K562 (cell line): ENCODE data around the gene ARHGEF4. TPM values are rescaled to one million over a fixed set of nuclear protein-coding genes. Genes with fewer than 3 reads are reported as not detected.

Experiments used
- DNMT1 ChIP-seq: fragments of 450-650 bp; IDR thresholded peaks from 2 replicates; pipeline ENCODE4 v1.6.1; 2016; ENCODE audit warnings: antibody characterized with exemption, mild to moderate bottlenecking
- DPF2 ChIP-seq: fragments of 450-650 bp; IDR thresholded peaks from 2 replicates; pipeline ENCODE4 v1.6.1; 2016
- TBP ChIP-seq: optimal IDR thresholded peaks from 2 replicates; pipeline ENCODE3; 2011; ENCODE audit warnings: low read depth, low read length, improper control_type of control experiment
- TSC22D4 ChIP-seq: fragments of 450-650 bp; IDR thresholded peaks from 2 replicates; pipeline ENCODE4 v1.6.1; 2016; ENCODE audit warnings: missing genetic modification characterization, missing biosample characterization, control low read depth
- ZC3H4 ChIP-seq: sonication (generic); formaldehyde crosslinking; IDR thresholded peaks from 2 replicates; pipeline ENCODE4 v1.9.0; 2021; ENCODE audit warnings: missing genetic modification reagents, borderline replicate concordance
- ZNF76 ChIP-seq: fragments of 250-450 bp; sonication (Bioruptor Pico); IDR thresholded peaks from 2 replicates; pipeline ENCODE4 v1.4.0; 2020; ENCODE audit warnings: mild to moderate bottlenecking, moderate library complexity, borderline replicate concordance
- polyA plus RNA-seq, 8 experiments: library from polyadenylated mRNA; depleted of rRNA in 4 of 8; stranded (reverse) in 5 of 8; unstranded in 3 of 8; fragments of >200 nt; fragmentation: Nextera tagmentation in 2 of 8; fragmentation: Illumina TruSeq in 1 of 8; extraction: Ambion mirVana in 2 of 8; extraction: Trizol in 1 of 8; gene quantifications; 2 replicates each; pipeline versions ENCODE4 v1.2.1 to v1.2.3, GENCODE V29; 2011 to 2014; ENCODE audit warnings: inconsistent platforms in 1 of 8, missing spikeins in 1 of 8
- total RNA-seq, 7 experiments: library from RNA; depleted of rRNA in 6 of 7; stranded (reverse); fragments of >200 nt in 6 of 7; fragmentation: Illumina TruSeq in 2 of 7; extraction: Trizol in 2 of 7; gene quantifications; 2 replicates each; pipeline versions ENCODE4 v1.2.1 to v1.2.3, GENCODE V29; 2011 to 2021; ENCODE audit warnings: low replicate concordance in 1 of 7
- TF ChIP-seq, protein P1 (sequence below), 2 experiments: fragments of 450-650 bp; formaldehyde crosslinking in 1 of 2; IDR thresholded peaks; 2 replicates each; pipeline versions ENCODE4 v1.4.0 to v1.6.1; 2014 to 2020; ENCODE audit warnings: mild to moderate bottlenecking in 2 of 2, borderline replicate concordance in 1 of 2, low read depth in 1 of 2
- TF ChIP-seq, protein P2 (sequence below): sonication (generic); formaldehyde crosslinking; IDR thresholded peaks from 2 replicates; pipeline ENCODE4 v1.8.1; 2022; ENCODE audit warnings: missing genetic modification reagents

Gene ARHGEF4
- total and polyA plus RNA-seq, 9 of the 15 experiments (the other 6 are each of a cell fraction or from before 2014, with no cell fraction given): not detected

DNA sequence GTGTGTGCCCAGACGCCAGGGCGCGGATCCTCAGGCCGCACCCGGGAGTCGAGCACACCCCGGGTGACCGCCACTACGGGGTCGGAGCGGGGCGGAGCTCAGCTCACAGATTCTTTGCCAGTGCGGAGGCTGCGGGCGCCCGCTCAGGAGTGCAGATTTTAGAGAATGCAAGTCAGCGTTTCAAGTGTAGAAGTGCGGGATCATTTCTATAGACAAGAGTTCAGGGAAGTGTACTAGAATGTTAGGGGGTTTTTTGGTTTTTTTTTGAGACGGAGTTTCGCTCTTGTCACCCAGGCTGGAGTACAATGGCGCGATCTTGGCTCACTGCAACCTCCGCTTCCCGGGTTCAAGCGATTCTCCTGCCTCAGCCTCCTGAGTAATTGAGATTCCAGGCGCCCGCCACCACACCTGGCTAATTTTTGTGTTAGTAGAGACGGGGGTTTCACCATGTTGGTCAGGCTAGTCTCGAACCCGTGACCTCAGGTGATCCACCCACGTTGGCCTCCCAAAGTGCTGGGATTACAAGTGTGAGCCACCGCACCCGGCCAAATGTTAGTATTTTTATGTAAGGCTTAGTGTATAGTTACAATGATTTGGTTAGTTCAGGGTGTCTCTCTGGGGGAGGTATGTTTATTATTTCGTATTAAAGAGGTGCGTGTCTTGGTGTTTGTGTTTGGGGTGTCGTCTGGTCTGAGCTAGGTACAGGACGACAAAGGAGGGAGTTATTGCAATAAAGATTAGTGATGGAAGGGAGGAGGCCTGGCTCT is 257.2 kb downstream of the ARHGEF4 start (continued):
- TF ChIP-seq, protein P1, sequence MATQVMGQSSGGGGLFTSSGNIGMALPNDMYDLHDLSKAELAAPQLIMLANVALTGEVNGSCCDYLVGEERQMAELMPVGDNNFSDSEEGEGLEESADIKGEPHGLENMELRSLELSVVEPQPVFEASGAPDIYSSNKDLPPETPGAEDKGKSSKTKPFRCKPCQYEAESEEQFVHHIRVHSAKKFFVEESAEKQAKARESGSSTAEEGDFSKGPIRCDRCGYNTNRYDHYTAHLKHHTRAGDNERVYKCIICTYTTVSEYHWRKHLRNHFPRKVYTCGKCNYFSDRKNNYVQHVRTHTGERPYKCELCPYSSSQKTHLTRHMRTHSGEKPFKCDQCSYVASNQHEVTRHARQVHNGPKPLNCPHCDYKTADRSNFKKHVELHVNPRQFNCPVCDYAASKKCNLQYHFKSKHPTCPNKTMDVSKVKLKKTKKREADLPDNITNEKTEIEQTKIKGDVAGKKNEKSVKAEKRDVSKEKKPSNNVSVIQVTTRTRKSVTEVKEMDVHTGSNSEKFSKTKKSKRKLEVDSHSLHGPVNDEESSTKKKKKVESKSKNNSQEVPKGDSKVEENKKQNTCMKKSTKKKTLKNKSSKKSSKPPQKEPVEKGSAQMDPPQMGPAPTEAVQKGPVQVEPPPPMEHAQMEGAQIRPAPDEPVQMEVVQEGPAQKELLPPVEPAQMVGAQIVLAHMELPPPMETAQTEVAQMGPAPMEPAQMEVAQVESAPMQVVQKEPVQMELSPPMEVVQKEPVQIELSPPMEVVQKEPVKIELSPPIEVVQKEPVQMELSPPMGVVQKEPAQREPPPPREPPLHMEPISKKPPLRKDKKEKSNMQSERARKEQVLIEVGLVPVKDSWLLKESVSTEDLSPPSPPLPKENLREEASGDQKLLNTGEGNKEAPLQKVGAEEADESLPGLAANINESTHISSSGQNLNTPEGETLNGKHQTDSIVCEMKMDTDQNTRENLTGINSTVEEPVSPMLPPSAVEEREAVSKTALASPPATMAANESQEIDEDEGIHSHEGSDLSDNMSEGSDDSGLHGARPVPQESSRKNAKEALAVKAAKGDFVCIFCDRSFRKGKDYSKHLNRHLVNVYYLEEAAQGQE (IDR thresholded peaks at IDR 0.05; ENCODE audit: borderline replicate concordance): no peak
- TF ChIP-seq, protein P1 (CRISPR knock-in tag; IDR thresholded peaks at IDR 0.05; ENCODE audit: low read depth): no peak
- TF ChIP-seq ZC3H4 (no peak), DNMT1 (no peak), TBP (peak; percentile 1), ZNF76 (CRISPR knock-in tag) (no peak), TSC22D4 (tag) (no peak), DPF2 (peak; percentile 60)
- TF ChIP-seq, protein P2, sequence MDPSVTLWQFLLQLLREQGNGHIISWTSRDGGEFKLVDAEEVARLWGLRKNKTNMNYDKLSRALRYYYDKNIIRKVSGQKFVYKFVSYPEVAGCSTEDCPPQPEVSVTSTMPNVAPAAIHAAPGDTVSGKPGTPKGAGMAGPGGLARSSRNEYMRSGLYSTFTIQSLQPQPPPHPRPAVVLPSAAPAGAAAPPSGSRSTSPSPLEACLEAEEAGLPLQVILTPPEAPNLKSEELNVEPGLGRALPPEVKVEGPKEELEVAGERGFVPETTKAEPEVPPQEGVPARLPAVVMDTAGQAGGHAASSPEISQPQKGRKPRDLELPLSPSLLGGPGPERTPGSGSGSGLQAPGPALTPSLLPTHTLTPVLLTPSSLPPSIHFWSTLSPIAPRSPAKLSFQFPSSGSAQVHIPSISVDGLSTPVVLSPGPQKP (CRISPR knock-in tag): no peak
